Liver (tissue), 9 donors: Measurements from ENCODE around the gene SORBS2. TPM values are rescaled to one million over a fixed set of nuclear protein-coding genes. Genes with fewer than 3 reads are reported as not detected.

ENCODE experiments used
- DNase-seq: peaks from one replicate; pipeline ENCODE4 v3.0.0-alpha.2; 2017; ENCODE audit warnings: low spot score
- H3K27ac ChIP-seq, 2 donors: one replicate each; pipeline ENCODE4 v1.7.0; 2013; ENCODE audit warnings: inconsistent platforms in 2 of 2, low read length in 2 of 2, control low read depth in 1 of 2, low read depth in 1 of 2, mild to moderate bottlenecking in 1 of 2
- H3K27me3 ChIP-seq, 4 donors: one replicate each; pipeline versions ENCODE4 v1.6.1 to v1.7.0; 2013; ENCODE audit warnings: low read length in 3 of 4, inconsistent platforms in 1 of 4, mild to moderate bottlenecking in 1 of 4, moderate library complexity in 1 of 4; ENCODE audit not compliant: control insufficient read depth in 4 of 4, insufficient read depth in 4 of 4
- H3K36me3 ChIP-seq, 4 donors: one replicate each; pipeline versions ENCODE4 v1.6.1 to v1.7.0; 2013; ENCODE audit warnings: low read length in 3 of 4, mild to moderate bottlenecking in 3 of 4, low read depth in 1 of 4, moderate library complexity in 1 of 4; ENCODE audit not compliant: control insufficient read depth in 4 of 4, insufficient read depth in 3 of 4
- H3K4me1 ChIP-seq, 4 donors: one replicate each; pipeline versions ENCODE4 v1.6.1 to v1.7.0; 2013; ENCODE audit warnings: low read length in 3 of 4, mild to moderate bottlenecking in 3 of 4, moderate library complexity in 1 of 4; ENCODE audit not compliant: control insufficient read depth in 4 of 4, insufficient read depth in 4 of 4
- H3K4me3 ChIP-seq, 3 donors: one replicate each; pipeline versions ENCODE4 v1.6.1 to v1.7.0; 2013; ENCODE audit warnings: low read length in 3 of 3, control low read depth in 1 of 3, low read depth in 1 of 3, mild to moderate bottlenecking in 1 of 3
- H3K9ac ChIP-seq, 2 donors: one replicate each; pipeline ENCODE4 v1.7.0; 2013; ENCODE audit warnings: low read length in 2 of 2, mild to moderate bottlenecking in 2 of 2, moderate library complexity in 2 of 2, control low read depth in 1 of 2, low read depth in 1 of 2
- H3K9me3 ChIP-seq, 4 donors: one replicate each; pipeline versions ENCODE4 v1.6.1 to v1.7.0; 2013; ENCODE audit warnings: low read length in 3 of 4; ENCODE audit not compliant: control insufficient read depth in 4 of 4
- EGR1 ChIP-seq, 2 donors: IDR thresholded peaks; 2 replicates each; pipeline ENCODE4 v1.6.1; 2016 to 2018; ENCODE audit warnings: antibody characterized with exemption in 2 of 2, low read depth in 2 of 2
- FOXA1 ChIP-seq: IDR thresholded peaks from 2 replicates; pipeline ENCODE4 v1.6.1; 2016; ENCODE audit warnings: antibody characterized with exemption
- FOXA2 ChIP-seq: IDR thresholded peaks from 2 replicates; pipeline ENCODE4 v1.6.1; 2016; ENCODE audit warnings: antibody characterized with exemption
- GABPA ChIP-seq, 2 donors: IDR thresholded peaks in 1 of 2; conservative IDR thresholded peaks in 1 of 2; 2 replicates each; pipeline ENCODE4 v1.6.1; 2016; ENCODE audit warnings: antibody characterized with exemption in 2 of 2, mild to moderate bottlenecking in 1 of 2, moderate library complexity in 1 of 2
- HNF4A ChIP-seq, 2 donors: conservative IDR thresholded peaks; 2 replicates each; pipeline ENCODE4 v1.6.1; 2016; ENCODE audit warnings: antibody characterized with exemption in 2 of 2, mild to moderate bottlenecking in 2 of 2
- HNF4G ChIP-seq: IDR thresholded peaks from 2 replicates; pipeline ENCODE4 v1.6.1; 2016; ENCODE audit warnings: antibody characterized with exemption
- JUND ChIP-seq, 2 donors: IDR thresholded peaks; 2 replicates each; pipeline ENCODE4 v1.6.1; 2016; ENCODE audit warnings: antibody characterized with exemption in 2 of 2
- NR2F2 ChIP-seq: IDR thresholded peaks from 2 replicates; pipeline ENCODE4 v1.6.1; 2016; ENCODE audit warnings: antibody characterized with exemption
- RAD21 ChIP-seq, 2 donors: IDR thresholded peaks; 2 replicates each; pipeline ENCODE4 v1.6.1; 2016; ENCODE audit warnings: antibody characterized with exemption in 2 of 2, mild to moderate bottlenecking in 2 of 2
- RXRA ChIP-seq, 2 donors: IDR thresholded peaks; 2 replicates each; pipeline ENCODE4 v1.6.1; 2017 to 2018; ENCODE audit warnings: antibody characterized with exemption in 2 of 2, mild to moderate bottlenecking in 1 of 2
- SP1 ChIP-seq: IDR thresholded peaks from 2 replicates; pipeline ENCODE4 v1.6.1; 2018; ENCODE audit warnings: antibody characterized with exemption, mild to moderate bottlenecking
- TAF1 ChIP-seq: conservative IDR thresholded peaks from 2 replicates; pipeline ENCODE4 v1.6.1; 2016; ENCODE audit warnings: antibody characterized with exemption, mild to moderate bottlenecking
- YY1 ChIP-seq: IDR thresholded peaks from 2 replicates; pipeline ENCODE4 v1.6.1; 2016; ENCODE audit warnings: antibody characterized with exemption, mild to moderate bottlenecking
- WGBS: extraction: QIAGEN DNeasy Blood & Tissue Kit; methylation state at CpG from one replicate; pipeline ENCODE4 v1.1.7; 2013; 5-methylcytosine and 5-hydroxymethylcytosine counted together
- polyA plus RNA-seq, 2 donors: library from polyadenylated mRNA; stranded (reverse) in 1 of 2; unstranded in 1 of 2; fragments of 200-250 nt in 1 of 2; fragments of >200 nt in 1 of 2; fragmentation: Nextera tagmentation in 1 of 2; extraction: Ambion mirVana in 1 of 2; gene quantifications; one replicate each; pipeline versions ENCODE4 v1.2.1 to v1.2.3, GENCODE V29; 2013 to 2015
- total RNA-seq, 2 donors: library from RNA; depleted of rRNA; stranded (reverse); fragments of >200 nt; gene quantifications; one replicate each; pipeline ENCODE4 v1.2.3, GENCODE V29; 2014
- TF ChIP-seq, protein P1 (sequence below): IDR thresholded peaks from 2 replicates; pipeline ENCODE4 v1.6.1; 2016; ENCODE audit warnings: antibody characterized with exemption, mild to moderate bottlenecking
- TF ChIP-seq, protein P2 (sequence below): IDR thresholded peaks from 2 replicates; pipeline ENCODE4 v1.6.1; 2016; ENCODE audit warnings: antibody characterized with exemption
- TF ChIP-seq, protein P3 (sequence below): IDR thresholded peaks from 2 replicates; pipeline ENCODE4 v1.6.1; 2016; ENCODE audit warnings: antibody characterized with exemption
- TF ChIP-seq, protein P4 (sequence below): IDR thresholded peaks from 2 replicates; pipeline ENCODE4 v1.6.1; 2016; ENCODE audit warnings: antibody characterized with exemption
- TF ChIP-seq, protein P5 (sequence below): fragments of 150-350 bp; IDR thresholded peaks from 2 replicates; pipeline ENCODE4 v1.5.1; 2017; ENCODE audit warnings: improper control_type of control experiment, low read depth, low read length; ENCODE audit not compliant: missing input control
- donor health status: healthy.
- donor health status: healthy.
- donor health status: healthy.
- donor health status: healthy.
- donor health status: healthy.

SORBS2 gene
- total and polyA plus RNA-seq, 4 donors: 23.3 to 136 (median 59.6) TPM

DNA sequence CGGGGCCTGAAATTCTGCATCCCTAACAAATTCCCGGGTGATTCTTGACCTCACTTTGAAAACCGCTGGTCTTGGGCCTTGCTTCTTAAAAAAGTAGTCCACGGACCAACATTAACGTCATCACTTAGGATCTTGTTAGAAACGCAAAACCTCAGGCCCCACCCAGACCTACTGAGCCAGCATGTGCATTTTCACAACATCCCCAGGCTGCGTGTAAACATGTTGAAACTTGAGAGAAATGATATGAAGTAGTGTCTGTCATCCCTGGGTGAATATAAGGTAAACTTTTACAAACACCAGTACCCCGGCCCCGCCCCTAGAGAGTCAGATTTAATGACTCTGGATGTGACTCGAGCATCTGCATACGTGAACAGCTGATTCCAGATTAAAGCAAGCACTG is 33.7 kb downstream of the SORBS2 start (continued):
- TF ChIP-seq, protein P1, sequence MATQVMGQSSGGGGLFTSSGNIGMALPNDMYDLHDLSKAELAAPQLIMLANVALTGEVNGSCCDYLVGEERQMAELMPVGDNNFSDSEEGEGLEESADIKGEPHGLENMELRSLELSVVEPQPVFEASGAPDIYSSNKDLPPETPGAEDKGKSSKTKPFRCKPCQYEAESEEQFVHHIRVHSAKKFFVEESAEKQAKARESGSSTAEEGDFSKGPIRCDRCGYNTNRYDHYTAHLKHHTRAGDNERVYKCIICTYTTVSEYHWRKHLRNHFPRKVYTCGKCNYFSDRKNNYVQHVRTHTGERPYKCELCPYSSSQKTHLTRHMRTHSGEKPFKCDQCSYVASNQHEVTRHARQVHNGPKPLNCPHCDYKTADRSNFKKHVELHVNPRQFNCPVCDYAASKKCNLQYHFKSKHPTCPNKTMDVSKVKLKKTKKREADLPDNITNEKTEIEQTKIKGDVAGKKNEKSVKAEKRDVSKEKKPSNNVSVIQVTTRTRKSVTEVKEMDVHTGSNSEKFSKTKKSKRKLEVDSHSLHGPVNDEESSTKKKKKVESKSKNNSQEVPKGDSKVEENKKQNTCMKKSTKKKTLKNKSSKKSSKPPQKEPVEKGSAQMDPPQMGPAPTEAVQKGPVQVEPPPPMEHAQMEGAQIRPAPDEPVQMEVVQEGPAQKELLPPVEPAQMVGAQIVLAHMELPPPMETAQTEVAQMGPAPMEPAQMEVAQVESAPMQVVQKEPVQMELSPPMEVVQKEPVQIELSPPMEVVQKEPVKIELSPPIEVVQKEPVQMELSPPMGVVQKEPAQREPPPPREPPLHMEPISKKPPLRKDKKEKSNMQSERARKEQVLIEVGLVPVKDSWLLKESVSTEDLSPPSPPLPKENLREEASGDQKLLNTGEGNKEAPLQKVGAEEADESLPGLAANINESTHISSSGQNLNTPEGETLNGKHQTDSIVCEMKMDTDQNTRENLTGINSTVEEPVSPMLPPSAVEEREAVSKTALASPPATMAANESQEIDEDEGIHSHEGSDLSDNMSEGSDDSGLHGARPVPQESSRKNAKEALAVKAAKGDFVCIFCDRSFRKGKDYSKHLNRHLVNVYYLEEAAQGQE: no peak
- TF ChIP-seq EGR1 (IDR thresholded peaks at IDR 0.05; ENCODE audit: low read depth in 2 of 2): no peak
- no peak for TF ChIP-seq GABPA (IDR thresholded peaks at IDR 0.05 in 1 of 2, conservative IDR thresholded peaks at IDR 0.05 in 1 of 2)
- no peak for TF ChIP-seq JUND (IDR thresholded peaks at IDR 0.05)
- TF ChIP-seq, protein P2, sequence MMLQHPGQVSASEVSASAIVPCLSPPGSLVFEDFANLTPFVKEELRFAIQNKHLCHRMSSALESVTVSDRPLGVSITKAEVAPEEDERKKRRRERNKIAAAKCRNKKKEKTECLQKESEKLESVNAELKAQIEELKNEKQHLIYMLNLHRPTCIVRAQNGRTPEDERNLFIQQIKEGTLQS: no peak
- TF ChIP-seq FOXA2: no peak

DNA sequence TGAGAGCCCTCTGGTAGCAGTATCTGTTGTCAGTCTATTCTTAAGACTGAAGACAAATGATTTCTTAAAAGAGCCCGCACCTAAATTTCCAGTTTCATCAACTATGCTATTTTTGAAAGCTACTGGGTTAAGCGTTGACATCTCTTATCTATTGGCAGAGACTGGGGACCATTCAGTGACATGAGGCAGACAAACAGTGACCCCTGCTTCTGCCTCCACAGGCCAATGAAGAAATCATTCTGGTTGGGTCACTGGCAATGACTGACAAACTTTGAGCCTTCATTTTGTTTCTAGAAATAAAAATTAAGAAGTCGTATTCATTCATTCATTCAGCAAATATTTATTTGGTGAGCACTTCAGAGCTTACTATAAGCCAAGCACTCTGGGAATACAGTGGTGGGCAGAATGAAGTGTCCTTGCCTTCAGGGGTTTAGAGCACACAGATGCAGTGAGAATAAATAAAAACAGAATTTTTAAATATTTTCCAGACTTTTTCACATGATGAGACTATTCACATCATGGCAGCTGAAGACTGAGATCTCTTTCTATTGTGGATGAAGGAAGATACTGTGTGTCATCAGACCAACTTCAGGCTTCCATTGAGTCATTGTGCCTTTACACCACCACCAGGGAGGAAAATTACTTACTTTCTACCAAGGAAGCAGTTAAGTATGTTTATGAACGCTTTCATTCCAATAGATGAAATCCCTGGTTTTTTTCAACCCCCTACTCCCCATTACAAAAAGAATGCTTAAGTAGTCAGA is 36.0 kb downstream of the SORBS2 start:
- H3K36me3 ChIP-seq: peaks cover 0 to 3% (median under 1%) of the 10 kb centered on the region in 4 donors
- no peaks in the 10 kb centered on the region for H3K27me3 ChIP-seq
- H3K9ac ChIP-seq: peak overlapping the region; percentile 81 to 82
- peak overlapping the region; percentile 83 to 95 for H3K27ac ChIP-seq
- H3K9me3 ChIP-seq: no peaks in the 10 kb centered on the region
- 38% methylated on average over 4 of the region's 4 CpGs for WGBS
- H3K4me3 ChIP-seq: peak overlapping the region in 2 of 3 donors; percentile 12 to 36
- H3K4me1 ChIP-seq: peaks cover 0 to 32% (median 6%) of the 10 kb centered on the region in 4 donors
- DNase-seq: no peak
- peak; percentile 83 for TF ChIP-seq NR2F2
- TF ChIP-seq EGR1 (IDR thresholded peaks at IDR 0.05; ENCODE audit: low read depth in 2 of 2): no peak
- no peak for TF ChIP-seq GABPA (IDR thresholded peaks at IDR 0.05 in 1 of 2, conservative IDR thresholded peaks at IDR 0.05 in 1 of 2)
- TF ChIP-seq, protein P1: no peak
- TF ChIP-seq, protein P3, sequence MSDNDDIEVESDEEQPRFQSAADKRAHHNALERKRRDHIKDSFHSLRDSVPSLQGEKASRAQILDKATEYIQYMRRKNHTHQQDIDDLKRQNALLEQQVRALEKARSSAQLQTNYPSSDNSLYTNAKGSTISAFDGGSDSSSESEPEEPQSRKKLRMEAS: peak; percentile 43
- TF ChIP-seq YY1: peak; percentile 92
- TF ChIP-seq RXRA (IDR thresholded peaks at IDR 0.05): peak; percentile 64 to 74
- TF ChIP-seq TAF1: no peak
- peak; percentile 71 to 75 for TF ChIP-seq HNF4A (conservative IDR thresholded peaks at IDR 0.05)
- no peak for TF ChIP-seq FOXA1
- TF ChIP-seq RAD21 (IDR thresholded peaks at IDR 0.05): peak; percentile 59 to 62
- no peak for TF ChIP-seq FOXA2
- peak; percentile 55 for TF ChIP-seq SP1
- TF ChIP-seq, protein P2: no peak
- TF ChIP-seq, protein P4, sequence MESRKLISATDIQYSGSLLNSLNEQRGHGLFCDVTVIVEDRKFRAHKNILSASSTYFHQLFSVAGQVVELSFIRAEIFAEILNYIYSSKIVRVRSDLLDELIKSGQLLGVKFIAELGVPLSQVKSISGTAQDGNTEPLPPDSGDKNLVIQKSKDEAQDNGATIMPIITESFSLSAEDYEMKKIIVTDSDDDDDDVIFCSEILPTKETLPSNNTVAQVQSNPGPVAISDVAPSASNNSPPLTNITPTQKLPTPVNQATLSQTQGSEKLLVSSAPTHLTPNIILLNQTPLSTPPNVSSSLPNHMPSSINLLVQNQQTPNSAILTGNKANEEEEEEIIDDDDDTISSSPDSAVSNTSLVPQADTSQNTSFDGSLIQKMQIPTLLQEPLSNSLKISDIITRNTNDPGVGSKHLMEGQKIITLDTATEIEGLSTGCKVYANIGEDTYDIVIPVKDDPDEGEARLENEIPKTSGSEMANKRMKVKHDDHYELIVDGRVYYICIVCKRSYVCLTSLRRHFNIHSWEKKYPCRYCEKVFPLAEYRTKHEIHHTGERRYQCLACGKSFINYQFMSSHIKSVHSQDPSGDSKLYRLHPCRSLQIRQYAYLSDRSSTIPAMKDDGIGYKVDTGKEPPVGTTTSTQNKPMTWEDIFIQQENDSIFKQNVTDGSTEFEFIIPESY: no peak
- peak; percentile 37 to 41 for TF ChIP-seq JUND (IDR thresholded peaks at IDR 0.05)
- TF ChIP-seq, protein P5, sequence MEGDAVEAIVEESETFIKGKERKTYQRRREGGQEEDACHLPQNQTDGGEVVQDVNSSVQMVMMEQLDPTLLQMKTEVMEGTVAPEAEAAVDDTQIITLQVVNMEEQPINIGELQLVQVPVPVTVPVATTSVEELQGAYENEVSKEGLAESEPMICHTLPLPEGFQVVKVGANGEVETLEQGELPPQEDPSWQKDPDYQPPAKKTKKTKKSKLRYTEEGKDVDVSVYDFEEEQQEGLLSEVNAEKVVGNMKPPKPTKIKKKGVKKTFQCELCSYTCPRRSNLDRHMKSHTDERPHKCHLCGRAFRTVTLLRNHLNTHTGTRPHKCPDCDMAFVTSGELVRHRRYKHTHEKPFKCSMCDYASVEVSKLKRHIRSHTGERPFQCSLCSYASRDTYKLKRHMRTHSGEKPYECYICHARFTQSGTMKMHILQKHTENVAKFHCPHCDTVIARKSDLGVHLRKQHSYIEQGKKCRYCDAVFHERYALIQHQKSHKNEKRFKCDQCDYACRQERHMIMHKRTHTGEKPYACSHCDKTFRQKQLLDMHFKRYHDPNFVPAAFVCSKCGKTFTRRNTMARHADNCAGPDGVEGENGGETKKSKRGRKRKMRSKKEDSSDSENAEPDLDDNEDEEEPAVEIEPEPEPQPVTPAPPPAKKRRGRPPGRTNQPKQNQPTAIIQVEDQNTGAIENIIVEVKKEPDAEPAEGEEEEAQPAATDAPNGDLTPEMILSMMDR: peak; percentile 12
- TF ChIP-seq HNF4G: no peak
